Lung (tissue), 12 donors: Measurements from ENCODE around the gene FYB2. TPM values are rescaled to one million over a fixed set of nuclear protein-coding genes. Genes with fewer than 3 reads are reported as not detected.

Experiments
- ATAC-seq: fragments of 200-7000 bp; cut with Tn5 transposase; one replicate; pipeline ENCODE4 v1.9.1; 2020; ENCODE audit warnings: moderate number of reproducible peaks; ENCODE audit not compliant: insufficient read depth, low FRiP score
- DNase-seq, 3 donors: peaks; one replicate each; pipeline ENCODE4 v3.0.0-alpha.2; 2013 to 2017
- H3K27ac ChIP-seq, 2 donors: one replicate each; pipeline ENCODE4 v1.5.1; 2013; ENCODE audit warnings: mild to moderate bottlenecking in 2 of 2, moderate library complexity in 2 of 2, control low read depth in 1 of 2, inconsistent platforms in 1 of 2, low read depth in 1 of 2, low read length in 1 of 2
- H3K27me3 ChIP-seq, 3 donors: one replicate each; pipeline ENCODE4 v1.5.1; 2013; ENCODE audit warnings: low read length in 2 of 3; ENCODE audit not compliant: control insufficient read depth in 3 of 3, insufficient read depth in 3 of 3
- H3K36me3 ChIP-seq, 4 donors: one replicate each; pipeline ENCODE4 v1.5.1; 2013; ENCODE audit warnings: low read length in 4 of 4, mild to moderate bottlenecking in 1 of 4, moderate library complexity in 1 of 4; ENCODE audit not compliant: control insufficient read depth in 4 of 4, insufficient read depth in 4 of 4
- H3K4me1 ChIP-seq, 5 donors: one replicate each; pipeline ENCODE4 v1.5.1; 2013; ENCODE audit warnings: low read length in 5 of 5, mild to moderate bottlenecking in 2 of 5, moderate library complexity in 1 of 5; ENCODE audit not compliant: control insufficient read depth in 5 of 5, insufficient read depth in 5 of 5
- H3K4me3 ChIP-seq: one replicate; pipeline ENCODE4 v1.5.1; 2013; ENCODE audit warnings: mild to moderate bottlenecking, control low read depth, moderate library complexity
- H3K9ac ChIP-seq, 2 donors: one replicate each; pipeline ENCODE4 v1.5.1; 2013; ENCODE audit warnings: low read length in 2 of 2, control low read depth in 1 of 2; ENCODE audit not compliant: insufficient read depth in 1 of 2
- H3K9me3 ChIP-seq, 4 donors: one replicate each; pipeline ENCODE4 v1.5.1; 2013; ENCODE audit warnings: low read length in 3 of 4, mild to moderate bottlenecking in 1 of 4, moderate library complexity in 1 of 4; ENCODE audit not compliant: control insufficient read depth in 4 of 4, insufficient read depth in 3 of 4
- WGBS, 2 donors: extraction: QIAGEN DNeasy Blood & Tissue Kit; methylation state at CpG; one replicate each; pipeline ENCODE4 v1.1.7; 2013; 5-methylcytosine and 5-hydroxymethylcytosine counted together
- polyA plus RNA-seq, 2 donors: library from polyadenylated mRNA; stranded (reverse); fragments of 200-250 nt; gene quantifications; one replicate each; pipeline ENCODE4 v1.2.1, GENCODE V29; 2013
- total RNA-seq, 2 donors: library from RNA; depleted of rRNA in 1 of 2; stranded (reverse); fragments of >200 nt in 1 of 2; gene quantifications; one replicate each; pipeline ENCODE4 v1.2.1, GENCODE V29; 2014 to 2021
- TF ChIP-seq, protein P1 (sequence below): IDR thresholded peaks from 2 replicates; pipeline ENCODE4 v1.5.1; 2012; ENCODE audit warnings: mild to moderate bottlenecking; ENCODE audit errors: control extremely low read depth, extremely low read depth
- donor health status: control.
- donor health status: control.
- donor health status: Bipolar disorder and iron deficiency.
- donor health status: healthy.
- donor health status: DM: yes; HTN: yes; CAD: no.

The FYB2 gene
- total and polyA plus RNA-seq, 4 donors: 0.57 to 8.6 (median 3.0) TPM

DNA sequence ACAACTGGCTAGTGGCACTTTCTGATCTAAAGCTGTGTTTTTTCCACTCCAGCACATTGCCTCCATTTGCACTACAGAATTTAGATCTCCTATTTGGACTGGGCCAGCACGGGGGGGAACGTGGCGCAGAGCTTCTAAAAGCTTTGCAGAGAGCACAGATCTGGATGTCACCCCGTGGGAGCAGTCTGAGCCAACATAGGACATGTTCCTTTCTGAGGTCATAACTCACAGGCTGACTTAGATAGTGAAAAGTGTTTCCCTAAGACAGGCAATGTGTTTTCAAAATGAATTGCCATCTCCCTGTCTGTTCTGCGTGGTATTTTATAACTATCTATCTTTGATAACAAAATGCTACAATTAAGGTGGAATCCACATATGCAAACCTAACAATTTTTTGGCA lies 31.7 kb upstream of the FYB2 start:
- Histone ChIP-seq H3K4me3 (no peak overlapping the region), H3K36me3 (no peaks in the 10 kb centered on the region), H3K27me3 (peaks cover 0 to 5% (median 0%) of the 10 kb centered on the region in 3 donors), H3K27ac (no peak overlapping the region), H3K9me3 (no peaks in the 10 kb centered on the region), H3K9ac (no peak overlapping the region), H3K4me1 (no peaks in the 10 kb centered on the region)
- TF ChIP-seq, protein P1, sequence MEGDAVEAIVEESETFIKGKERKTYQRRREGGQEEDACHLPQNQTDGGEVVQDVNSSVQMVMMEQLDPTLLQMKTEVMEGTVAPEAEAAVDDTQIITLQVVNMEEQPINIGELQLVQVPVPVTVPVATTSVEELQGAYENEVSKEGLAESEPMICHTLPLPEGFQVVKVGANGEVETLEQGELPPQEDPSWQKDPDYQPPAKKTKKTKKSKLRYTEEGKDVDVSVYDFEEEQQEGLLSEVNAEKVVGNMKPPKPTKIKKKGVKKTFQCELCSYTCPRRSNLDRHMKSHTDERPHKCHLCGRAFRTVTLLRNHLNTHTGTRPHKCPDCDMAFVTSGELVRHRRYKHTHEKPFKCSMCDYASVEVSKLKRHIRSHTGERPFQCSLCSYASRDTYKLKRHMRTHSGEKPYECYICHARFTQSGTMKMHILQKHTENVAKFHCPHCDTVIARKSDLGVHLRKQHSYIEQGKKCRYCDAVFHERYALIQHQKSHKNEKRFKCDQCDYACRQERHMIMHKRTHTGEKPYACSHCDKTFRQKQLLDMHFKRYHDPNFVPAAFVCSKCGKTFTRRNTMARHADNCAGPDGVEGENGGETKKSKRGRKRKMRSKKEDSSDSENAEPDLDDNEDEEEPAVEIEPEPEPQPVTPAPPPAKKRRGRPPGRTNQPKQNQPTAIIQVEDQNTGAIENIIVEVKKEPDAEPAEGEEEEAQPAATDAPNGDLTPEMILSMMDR: no peak
- 84 to 85% methylated on average over 5 of the region's 5 CpGs for WGBS, 2 donors
- no peak for DNase-seq
- ATAC-seq: no peak

DNA sequence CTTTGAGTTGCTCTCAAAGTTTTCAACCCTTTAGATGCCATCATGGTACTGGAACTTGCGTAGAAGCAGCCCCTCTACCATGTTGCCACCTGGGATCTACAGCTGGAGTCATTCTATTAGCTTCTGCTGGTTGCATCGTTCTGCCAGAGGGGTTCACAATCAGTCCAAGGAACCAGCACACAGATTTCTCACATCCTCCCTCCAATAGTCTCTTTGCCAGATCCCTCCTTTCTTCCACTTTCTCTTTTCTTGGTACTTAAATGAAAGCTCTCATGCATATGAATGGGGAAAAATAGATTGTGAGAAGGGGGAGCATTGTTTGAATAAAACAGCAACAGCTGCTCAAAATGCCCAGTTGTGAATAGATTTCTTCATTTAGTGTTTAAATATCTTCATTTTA lies 31.2 kb upstream of the FYB2 start:
- Histone ChIP-seq H3K36me3 (no peaks in the 10 kb centered on the region), H3K9me3 (no peaks in the 10 kb centered on the region), H3K4me3 (no peak overlapping the region), H3K27ac (no peak overlapping the region), H3K4me1 (no peaks in the 10 kb centered on the region), H3K9ac (no peak overlapping the region), H3K27me3 (peaks cover 0 to 5% (median 0%) of the 10 kb centered on the region in 3 donors)
- WGBS, 2 donors: 88 to 91% methylated on average over 2 of the region's 2 CpGs
- ATAC-seq (no peak), DNase-seq (no peak)
- TF ChIP-seq, protein P1: no peak

DNA sequence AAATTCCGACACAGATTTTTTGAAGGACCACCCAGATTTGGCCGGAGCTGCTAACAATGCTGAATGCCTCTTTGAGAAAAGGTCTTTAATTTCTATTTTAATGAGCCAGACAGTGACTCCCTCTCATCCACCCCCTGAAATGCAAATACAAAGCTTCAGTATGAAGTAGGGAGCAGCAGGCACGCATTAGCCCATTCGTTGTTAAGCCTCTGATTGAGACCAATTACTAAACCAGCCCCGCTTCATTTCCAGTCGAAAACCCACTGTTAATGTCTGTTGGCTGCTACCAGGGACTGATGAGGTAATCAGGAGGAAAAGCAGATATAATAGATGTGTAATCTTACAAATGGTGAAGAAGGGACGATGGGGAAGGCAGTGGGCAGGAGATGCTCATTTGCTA lies 30.5 kb upstream of the FYB2 start:
- H3K9me3 ChIP-seq: no peaks in the 10 kb centered on the region
- H3K4me3 ChIP-seq: no peak overlapping the region
- TF ChIP-seq, protein P1: no peak
- peaks cover 0 to 3% (median 0%) of the 10 kb centered on the region in 3 donors for H3K27me3 ChIP-seq
- DNase-seq (no peak), ATAC-seq (no peak)
- H3K27ac ChIP-seq: no peak overlapping the region
- H3K4me1 ChIP-seq: no peaks in the 10 kb centered on the region
- 84 to 88% methylated on average over 7 of the region's 7 CpGs for WGBS, 2 donors
- H3K9ac ChIP-seq: no peak overlapping the region
- no peaks in the 10 kb centered on the region for H3K36me3 ChIP-seq

DNA sequence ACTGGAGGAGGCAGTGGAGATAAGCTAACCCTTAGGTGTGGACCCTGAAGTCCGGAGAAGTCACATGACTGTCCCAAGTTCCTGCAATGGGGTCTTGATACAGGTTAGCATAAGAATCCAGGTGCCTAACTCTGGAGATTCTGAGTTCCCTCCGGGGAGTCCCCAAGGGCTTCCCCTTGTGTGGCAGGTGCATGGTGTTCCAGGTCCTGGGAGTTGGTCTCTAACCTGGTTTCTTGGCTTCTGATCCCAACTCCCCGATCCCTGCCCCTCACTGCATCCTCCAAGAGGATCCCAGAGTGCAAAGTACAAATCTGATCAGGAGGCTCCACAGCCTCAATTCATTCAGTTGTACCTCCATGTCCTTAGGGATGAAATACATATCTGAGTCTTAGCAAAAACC lies 26.1 kb upstream of the FYB2 start:
- H3K4me1 ChIP-seq: no peaks in the 10 kb centered on the region
- no peak overlapping the region for H3K9ac ChIP-seq
- H3K27ac ChIP-seq: no peak overlapping the region
- ATAC-seq (no peak), DNase-seq (no peak)
- H3K36me3 ChIP-seq: no peaks in the 10 kb centered on the region
- TF ChIP-seq, protein P1: no peak
- 82 to 90% methylated on average over 3 of the region's 3 CpGs for WGBS, 2 donors
- H3K27me3 ChIP-seq: no peaks in the 10 kb centered on the region
- no peaks in the 10 kb centered on the region for H3K9me3 ChIP-seq
- no peak overlapping the region for H3K4me3 ChIP-seq
